K562 (cell line): Measurements from ENCODE around the gene VPS11. TPM values are rescaled to one million over a fixed set of nuclear protein-coding genes. Genes with fewer than 3 reads are reported as not detected.
A peak's percentile ranks its signal among the peaks of the same experiment; 100 is the strongest.

Experiments used
- CBFA2T2 ChIP-seq: fragments of 450-650 bp; conservative IDR thresholded peaks from 2 replicates; pipeline ENCODE4 v1.6.1; 2017; ENCODE audit warnings: mild to moderate bottlenecking
- FOXO4 ChIP-seq: fragments of 450-650 bp; formaldehyde crosslinking; IDR thresholded peaks from 2 replicates; pipeline ENCODE4 v1.4.0; 2020; ENCODE audit warnings: mild to moderate bottlenecking, moderate library complexity
- KHSRP ChIP-seq: fragments of 450-650 bp; IDR thresholded peaks from 2 replicates; pipeline ENCODE4 v1.6.1; 2017
- MGA ChIP-seq: fragments of 450-650 bp; IDR thresholded peaks from 2 replicates; pipeline ENCODE4 v1.6.1; 2016; ENCODE audit warnings: mild to moderate bottlenecking, moderate library complexity
- NCOA6 ChIP-seq: fragments of 450-650 bp; IDR thresholded peaks from 2 replicates; pipeline ENCODE4 v1.6.1; 2017; ENCODE audit warnings: mild to moderate bottlenecking
- PHF20 ChIP-seq: fragments of 450-650 bp; IDR thresholded peaks from 2 replicates; pipeline ENCODE4 v1.6.1; 2018; ENCODE audit not compliant: partially characterized antibody
- POLR2A ChIP-seq: fragments of 450-650 bp; conservative IDR thresholded peaks from 2 replicates; pipeline ENCODE4 v1.6.1; 2016
- SRSF9 ChIP-seq: fragments of 200-400 bp; formaldehyde crosslinking; IDR thresholded peaks from 2 replicates; pipeline ENCODE4 v1.6.1; 2017; ENCODE audit warnings: low read depth, low read length, borderline replicate concordance
- ZKSCAN1 ChIP-seq: fragments of 150-350 bp; IDR thresholded peaks from 2 replicates; pipeline ENCODE4 v1.6.1; 2016; ENCODE audit warnings: low read depth, low read length
- ZNF449 ChIP-seq: fragments of 250-450 bp; sonication (Bioruptor Pico); IDR thresholded peaks from 2 replicates; pipeline ENCODE4 v1.8.0; 2022; ENCODE audit warnings: moderate library complexity, mild to moderate bottlenecking, inconsistent platforms
- polyA plus RNA-seq, 8 experiments: library from polyadenylated mRNA; depleted of rRNA in 4 of 8; stranded (reverse) in 5 of 8; unstranded in 3 of 8; fragments of >200 nt; fragmentation: Nextera tagmentation in 2 of 8; fragmentation: Illumina TruSeq in 1 of 8; extraction: Ambion mirVana in 2 of 8; extraction: Trizol in 1 of 8; gene quantifications; 2 replicates each; pipeline versions ENCODE4 v1.2.1 to v1.2.3, GENCODE V29; 2011 to 2014; ENCODE audit warnings: inconsistent platforms in 1 of 8, missing spikeins in 1 of 8
- total RNA-seq, 7 experiments: library from RNA; depleted of rRNA in 6 of 7; stranded (reverse); fragments of >200 nt in 6 of 7; fragmentation: Illumina TruSeq in 2 of 7; extraction: Trizol in 2 of 7; gene quantifications; 2 replicates each; pipeline versions ENCODE4 v1.2.1 to v1.2.3, GENCODE V29; 2011 to 2021; ENCODE audit warnings: low replicate concordance in 1 of 7

The VPS11 gene
- total and polyA plus RNA-seq, 9 of the 15 experiments (the other 6 are each of a cell fraction or from before 2014, with no cell fraction given) = 14.1 to 35.5 (median 27.5) TPM

GRCh38 chr11:119121008-119121810, 53.6 kb downstream of the VPS11 start, which contains the start of gene HINFP (continued):
- TF ChIP-seq MGA (peak; percentile 97), PHF20 (peak; percentile 29), CBFA2T2 (peak; percentile 79), ZNF449 (CRISPR knock-in tag) (no peak), SRSF9 (no peak), NCOA6 (no peak), KHSRP (0 out of 2 replicates have a peak, but pooled peaks have one; percentile 8), POLR2A (peak; percentile 84), FOXO4 (no peak), ZKSCAN1 (peak; percentile 51; the same call in 1 of the 2 replicates)
